OCI-LY3 (cell line): ENCODE results near the gene MGME1.

ENCODE experiments used
- H2AFZ ChIP-seq: fragments of 200-600, 300-600 bp; shearing (Covaris generic); 2 replicates; pipeline ENCODE4 v1.6.0; 2014; ENCODE audit warnings: antibody characterized with exemption, low read depth, low read length
- H3K27ac ChIP-seq: fragments of 200-600, 300-600 bp; sonication (generic); 2 replicates; pipeline ENCODE4 v1.5.1; 2014; ENCODE audit warnings: mild to moderate bottlenecking, low read length, moderate library complexity, mixed read lengths
- H3K27me3 ChIP-seq: fragments of 200-600, 300-600 bp; sonication (generic); 2 replicates; pipeline ENCODE4 v1.6.1; 2014; ENCODE audit warnings: low read depth, low read length, mixed read lengths
- H3K36me3 ChIP-seq: fragments of 200-600, 300-600 bp; sonication (generic); replicated peaks from 2 replicates; pipeline ENCODE3; 2014; ENCODE audit warnings: low read depth, low read length, mixed read lengths
- H3K4me1 ChIP-seq: fragments of 300-600, 200-600 bp; sonication (generic); 2 replicates; pipeline ENCODE4 v1.6.1; 2014; ENCODE audit warnings: low read length, mixed read lengths
- H3K4me2 ChIP-seq: fragments of 200-600, 300-600 bp; sonication (generic); 2 replicates; pipeline ENCODE4 v1.6.1; 2014; ENCODE audit warnings: low read length, mixed read lengths
- H3K4me3 ChIP-seq: fragments of 300-600, 200-600 bp; sonication (generic); 2 replicates; pipeline ENCODE4 v1.5.1; 2014; ENCODE audit warnings: antibody characterized with exemption, mild to moderate bottlenecking, low read length, moderate library complexity
- H3K79me2 ChIP-seq: fragments of 300-600, 200-600 bp; shearing (Covaris generic); 2 replicates; pipeline ENCODE4 v1.6.1; 2014; ENCODE audit warnings: mild to moderate bottlenecking, low read length, mixed read lengths
- H3K9ac ChIP-seq: fragments of 300-600, 200-600 bp; shearing (Covaris generic); 2 replicates; pipeline ENCODE4 v1.6.0; 2014; ENCODE audit warnings: mild to moderate bottlenecking, low read length, moderate library complexity
- H3K9me3 ChIP-seq: fragments of 200-600, 300-600 bp; shearing (Covaris generic); 2 replicates; pipeline ENCODE4 v1.6.1; 2014; ENCODE audit warnings: low read length, mixed read lengths; ENCODE audit not compliant: insufficient read depth
- H4K20me1 ChIP-seq: fragments of 200-600, 300-600 bp; sonication (generic); 2 replicates; pipeline ENCODE4 v1.6.1; 2016; ENCODE audit warnings: low read length, mixed read lengths; ENCODE audit not compliant: insufficient read depth
- CTCF ChIP-seq: fragments of 200-600, 300-600 bp; sonication (generic); IDR thresholded peaks from 2 replicates; pipeline ENCODE4 v1.5.1; 2014; ENCODE audit warnings: antibody characterized with exemption, low read length, low read depth
- EZH2phosphoT487 ChIP-seq: fragments of 200-600 bp; shearing (Covaris generic); IDR thresholded peaks from 2 replicates; pipeline ENCODE4 v1.6.1; 2018; ENCODE audit warnings: antibody characterized with exemption, mixed run types, low read depth

MGME1 gene

DNA sequence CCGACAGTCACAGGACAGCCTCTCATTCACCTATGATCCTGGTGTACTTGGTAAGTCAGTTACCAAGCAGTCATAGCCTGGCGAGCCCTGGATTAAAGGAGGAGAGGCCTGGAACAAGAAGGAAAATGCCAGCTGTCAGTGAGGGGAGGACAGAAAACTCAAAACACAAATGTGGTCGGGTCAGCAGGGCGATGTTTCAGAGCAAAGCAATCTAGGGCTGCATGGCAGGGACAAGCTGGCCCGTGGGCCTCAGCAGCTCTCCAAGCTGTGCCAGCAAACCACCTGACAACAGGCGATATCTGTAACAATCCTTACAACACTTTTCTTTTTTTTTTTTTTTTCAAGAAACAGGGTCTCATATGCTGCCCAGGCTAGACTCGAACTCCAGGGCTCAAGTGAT lies 40.3 kb downstream of the MGME1 start:
- Histone ChIP-seq H3K36me3 (no peaks in the 10 kb centered on the region), H3K9me3 (no peaks in the 10 kb centered on the region)
- no peak for TF ChIP-seq EZH2phosphoT487
- no peak for TF ChIP-seq CTCF

GRCh38 chr20:18011482-18011881 lies 42.7 kb downstream of the MGME1 start:
- H3K9ac ChIP-seq = no peak overlapping the region
- H3K9me3 ChIP-seq = no peaks in the 10 kb centered on the region
- no peak overlapping the region for H3K27ac ChIP-seq
- H3K27me3 ChIP-seq = no peaks in the 10 kb centered on the region
- no peak for TF ChIP-seq CTCF
- TF ChIP-seq EZH2phosphoT487 = no peak
- no peak overlapping the region for H3K4me3 ChIP-seq
- no peak overlapping the region for H2AFZ ChIP-seq
- H3K36me3 ChIP-seq = no peaks in the 10 kb centered on the region
- H3K79me2 ChIP-seq = no peaks in the 10 kb centered on the region
- H4K20me1 ChIP-seq = no peaks in the 10 kb centered on the region
- H3K4me2 ChIP-seq = no peak overlapping the region
- H3K4me1 ChIP-seq = no peaks in the 10 kb centered on the region

More for the DNA sequence above, 40.3 kb downstream of the MGME1 start:
- no peak overlapping the region for H2AFZ ChIP-seq
- peaks cover 20% of the 10 kb centered on the region for H3K4me1 ChIP-seq
- no peak overlapping the region for H3K9ac ChIP-seq
- H3K4me3 ChIP-seq = no peak overlapping the region
- H3K27ac ChIP-seq = no peak overlapping the region
- H3K79me2 ChIP-seq = no peaks in the 10 kb centered on the region
- no peaks in the 10 kb centered on the region for H4K20me1 ChIP-seq
- H3K27me3 ChIP-seq = no peaks in the 10 kb centered on the region
- H3K4me2 ChIP-seq = no peak overlapping the region

- Histone ChIP-seq H3K4me2 (no peak overlapping the region), H4K20me1 (no peaks in the 10 kb centered on the region), H3K4me1 (no peaks in the 10 kb centered on the region), H3K9me3 (no peaks in the 10 kb centered on the region), H2AFZ (no peak overlapping the region), H3K27me3 (no peaks in the 10 kb centered on the region), H3K27ac (no peak overlapping the region), H3K4me3 (no peak overlapping the region), H3K9ac (no peak overlapping the region), H3K79me2 (no peaks in the 10 kb centered on the region), H3K36me3 (no peaks in the 10 kb centered on the region)
- TF ChIP-seq EZH2phosphoT487 (no peak), CTCF (no peak)
Observed at GRCh38 chr20:18011951-18012645, 43.3 kb downstream of the MGME1 start.

DNA sequence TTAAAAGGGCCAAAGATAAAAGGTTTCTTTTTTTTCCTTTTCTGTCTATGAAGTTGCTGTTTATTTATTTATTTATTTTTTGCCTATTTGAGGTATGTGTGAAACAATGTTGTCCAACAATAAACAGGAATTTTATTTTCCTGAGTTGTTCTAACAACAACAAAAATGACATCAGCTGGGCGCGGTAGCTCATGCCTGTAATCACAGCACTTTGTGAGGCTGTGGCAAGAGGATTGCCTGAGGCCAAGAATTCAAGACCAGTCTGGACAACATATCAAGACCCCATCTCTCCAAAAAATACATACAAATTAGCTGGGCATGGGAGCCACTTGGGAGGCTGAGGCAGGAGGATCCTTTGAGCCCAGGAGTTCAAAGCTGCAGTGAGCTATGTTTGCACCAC lies 44.1 kb downstream of the MGME1 start:
- H3K9ac ChIP-seq = no peak overlapping the region
- H3K4me1 ChIP-seq = no peaks in the 10 kb centered on the region
- no peak overlapping the region for H3K4me3 ChIP-seq
- no peaks in the 10 kb centered on the region for H3K9me3 ChIP-seq
- H3K79me2 ChIP-seq = no peaks in the 10 kb centered on the region
- no peak overlapping the region for H3K4me2 ChIP-seq
- no peaks in the 10 kb centered on the region for H4K20me1 ChIP-seq
- H3K27me3 ChIP-seq = 0 out of 2 replicates have a peak, but pooled peaks cover 3% of the 10 kb centered on the region
- no peak overlapping the region for H3K27ac ChIP-seq
- no peaks in the 10 kb centered on the region for H3K36me3 ChIP-seq
- TF ChIP-seq CTCF (no peak), EZH2phosphoT487 (no peak)
- H2AFZ ChIP-seq = no peak overlapping the region
